GM04503 (cell line): ENCODE results near the gene DPF3.

Source experiments
- DNase-seq: peaks from one replicate; pipeline ENCODE4 v3.0.0-alpha.2; 2012; ENCODE audit warnings: low read depth

The DPF3 gene

GRCh38 chr14:72904840-72905561 lies 11.1 kb upstream of the DPF3 start:
- DNase-seq: no peak

GRCh38 chr14:72904218-72904617 lies 10.3 kb upstream of the DPF3 start:
- no peak for DNase-seq

- no peak for DNase-seq
Measured at GRCh38 chr14:72903716-72904115, 9.8 kb upstream of the DPF3 start.

GRCh38 chr14:72902801-72903530 lies 9.1 kb upstream of the DPF3 start:
- no peak for DNase-seq

GRCh38 chr14:72901361-72901760 lies 7.5 kb upstream of the DPF3 start:
- DNase-seq: no peak

- DNase-seq: no peak
Measured at GRCh38 chr14:72898448-72898847, 4.5 kb upstream of the DPF3 start.

GRCh38 chr14:72894623-72895378 lies 900 bp upstream of the DPF3 start:
- no peak for DNase-seq

- DNase-seq: no peak
Measured at GRCh38 chr14:72894323-72894622, 372 bp upstream of the DPF3 start.

- DNase-seq: no peak
Measured at GRCh38 chr14:72892879-72893635, 844 bp downstream of the DPF3 start.

- no peak for DNase-seq
Measured at GRCh38 chr14:72892103-72892878, 1.6 kb downstream of the DPF3 start.

- no peak for DNase-seq
Measured at GRCh38 chr14:72891666-72892102, 2.2 kb downstream of the DPF3 start.

- DNase-seq: no peak
Measured at GRCh38 chr14:72889366-72889765, 4.5 kb downstream of the DPF3 start.

GRCh38 chr14:72888636-72889201 lies 5.2 kb downstream of the DPF3 start:
- no peak for DNase-seq

GRCh38 chr14:72888192-72888591 lies 5.7 kb downstream of the DPF3 start:
- DNase-seq: no peak

GRCh38 chr14:72887514-72887913 lies 6.4 kb downstream of the DPF3 start:
- DNase-seq: no peak

- no peak for DNase-seq
Measured at GRCh38 chr14:72884386-72884785, 9.5 kb downstream of the DPF3 start.

- no peak for DNase-seq
Measured at GRCh38 chr14:72883961-72884360, 9.9 kb downstream of the DPF3 start.

- DNase-seq: no peak
Measured at GRCh38 chr14:72883109-72883508, 10.8 kb downstream of the DPF3 start.

- no peak for DNase-seq
Measured at GRCh38 chr14:72882463-72882862, 11.4 kb downstream of the DPF3 start.

- no peak for DNase-seq
Measured at GRCh38 chr14:72882047-72882446, 11.9 kb downstream of the DPF3 start.

GRCh38 chr14:72881543-72881942 lies 12.4 kb downstream of the DPF3 start:
- no peak for DNase-seq
